GM15510 (cell line): ENCODE data around the gene TLCD2.

Experiments
- POLR2A ChIP-seq: IDR thresholded peaks from 3 replicates; pipeline ENCODE4 v1.6.1; 2011; ENCODE audit warnings: borderline replicate concordance; ENCODE audit not compliant: insufficient read length; ENCODE audit errors: extremely low read depth

TLCD2 gene

GRCh38 chr17:1683459-1683858 lies 26.7 kb downstream of the TLCD2 start:
- no peak for TF ChIP-seq POLR2A

GRCh38 chr17:1676401-1676800 lies 33.8 kb downstream of the TLCD2 start:
- TF ChIP-seq POLR2A, result no peak

- no peak for TF ChIP-seq POLR2A
Observed at GRCh38 chr17:1673041-1673785, 37.0 kb downstream of the TLCD2 start.

- no peak for TF ChIP-seq POLR2A
Observed at GRCh38 chr17:1661045-1661444, 49.1 kb downstream of the TLCD2 start.

GRCh38 chr17:1658100-1658499 lies 52.1 kb downstream of the TLCD2 start:
- TF ChIP-seq POLR2A, result no peak

GRCh38 chr17:1653735-1654134 lies 56.4 kb downstream of the TLCD2 start:
- no peak for TF ChIP-seq POLR2A
